ENCODE measurements around the gene SHROOM3.

- TF ChIP-seq CTCF (IDR thresholded peaks at IDR 0.05), result no peak
- TF ChIP-seq POLR2A (IDR thresholded peaks at IDR 0.05), result no peak
Measured at GRCh38 chr4:76484654-76485053, 49.6 kb downstream of the SHROOM3 start.

All from body of pancreas (tissue), 4 donors.